ENCODE measurements around the gene RCVRN.

GRCh38 chr17:9878356-9878755 lies 26.7 kb downstream of the RCVRN start:
- TF ChIP-seq, protein P1, sequence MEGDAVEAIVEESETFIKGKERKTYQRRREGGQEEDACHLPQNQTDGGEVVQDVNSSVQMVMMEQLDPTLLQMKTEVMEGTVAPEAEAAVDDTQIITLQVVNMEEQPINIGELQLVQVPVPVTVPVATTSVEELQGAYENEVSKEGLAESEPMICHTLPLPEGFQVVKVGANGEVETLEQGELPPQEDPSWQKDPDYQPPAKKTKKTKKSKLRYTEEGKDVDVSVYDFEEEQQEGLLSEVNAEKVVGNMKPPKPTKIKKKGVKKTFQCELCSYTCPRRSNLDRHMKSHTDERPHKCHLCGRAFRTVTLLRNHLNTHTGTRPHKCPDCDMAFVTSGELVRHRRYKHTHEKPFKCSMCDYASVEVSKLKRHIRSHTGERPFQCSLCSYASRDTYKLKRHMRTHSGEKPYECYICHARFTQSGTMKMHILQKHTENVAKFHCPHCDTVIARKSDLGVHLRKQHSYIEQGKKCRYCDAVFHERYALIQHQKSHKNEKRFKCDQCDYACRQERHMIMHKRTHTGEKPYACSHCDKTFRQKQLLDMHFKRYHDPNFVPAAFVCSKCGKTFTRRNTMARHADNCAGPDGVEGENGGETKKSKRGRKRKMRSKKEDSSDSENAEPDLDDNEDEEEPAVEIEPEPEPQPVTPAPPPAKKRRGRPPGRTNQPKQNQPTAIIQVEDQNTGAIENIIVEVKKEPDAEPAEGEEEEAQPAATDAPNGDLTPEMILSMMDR (conservative IDR thresholded peaks at IDR 0.05; ENCODE audit: low read length), result no peak
- no peak for TF ChIP-seq EZH2phosphoT487 (IDR thresholded peaks at IDR 0.05; ENCODE audit: borderline replicate concordance)

All from Loucy (cell line).